GM12873 (cell line): Measurements from ENCODE around the gene PSMA4.

ENCODE experiments used
- TF ChIP-seq, protein P1 (sequence below): IDR thresholded peaks from 2 replicates; pipeline ENCODE4 v1.5.1; 2012; ENCODE audit warnings: low read depth, mild to moderate bottlenecking, moderate library complexity, low read length, control low read depth; ENCODE audit not compliant: insufficient read depth; ENCODE audit errors: missing control alignments

PSMA4 gene

DNA sequence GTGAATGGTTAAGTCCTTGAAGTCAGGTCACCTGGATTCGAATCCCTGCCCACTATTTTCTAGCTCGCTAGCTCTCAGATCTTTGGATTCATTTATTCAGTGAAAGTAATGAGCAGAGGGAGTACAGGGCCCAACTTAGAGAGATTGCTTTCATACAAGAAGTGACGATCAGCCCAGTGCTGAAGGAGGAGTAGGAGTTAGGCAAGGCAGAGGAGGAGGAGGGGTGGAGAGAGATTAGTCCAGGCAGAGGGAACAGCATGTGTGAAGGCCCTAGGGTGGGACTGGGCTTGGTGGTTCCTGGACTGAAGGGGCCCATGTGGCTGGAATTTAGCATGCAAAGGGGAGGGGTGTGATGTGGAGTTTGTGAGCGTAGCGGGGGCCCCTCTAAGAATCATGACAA, 21.2 kb downstream of the PSMA4 start:
- TF ChIP-seq, protein P1, sequence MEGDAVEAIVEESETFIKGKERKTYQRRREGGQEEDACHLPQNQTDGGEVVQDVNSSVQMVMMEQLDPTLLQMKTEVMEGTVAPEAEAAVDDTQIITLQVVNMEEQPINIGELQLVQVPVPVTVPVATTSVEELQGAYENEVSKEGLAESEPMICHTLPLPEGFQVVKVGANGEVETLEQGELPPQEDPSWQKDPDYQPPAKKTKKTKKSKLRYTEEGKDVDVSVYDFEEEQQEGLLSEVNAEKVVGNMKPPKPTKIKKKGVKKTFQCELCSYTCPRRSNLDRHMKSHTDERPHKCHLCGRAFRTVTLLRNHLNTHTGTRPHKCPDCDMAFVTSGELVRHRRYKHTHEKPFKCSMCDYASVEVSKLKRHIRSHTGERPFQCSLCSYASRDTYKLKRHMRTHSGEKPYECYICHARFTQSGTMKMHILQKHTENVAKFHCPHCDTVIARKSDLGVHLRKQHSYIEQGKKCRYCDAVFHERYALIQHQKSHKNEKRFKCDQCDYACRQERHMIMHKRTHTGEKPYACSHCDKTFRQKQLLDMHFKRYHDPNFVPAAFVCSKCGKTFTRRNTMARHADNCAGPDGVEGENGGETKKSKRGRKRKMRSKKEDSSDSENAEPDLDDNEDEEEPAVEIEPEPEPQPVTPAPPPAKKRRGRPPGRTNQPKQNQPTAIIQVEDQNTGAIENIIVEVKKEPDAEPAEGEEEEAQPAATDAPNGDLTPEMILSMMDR = no peak

DNA sequence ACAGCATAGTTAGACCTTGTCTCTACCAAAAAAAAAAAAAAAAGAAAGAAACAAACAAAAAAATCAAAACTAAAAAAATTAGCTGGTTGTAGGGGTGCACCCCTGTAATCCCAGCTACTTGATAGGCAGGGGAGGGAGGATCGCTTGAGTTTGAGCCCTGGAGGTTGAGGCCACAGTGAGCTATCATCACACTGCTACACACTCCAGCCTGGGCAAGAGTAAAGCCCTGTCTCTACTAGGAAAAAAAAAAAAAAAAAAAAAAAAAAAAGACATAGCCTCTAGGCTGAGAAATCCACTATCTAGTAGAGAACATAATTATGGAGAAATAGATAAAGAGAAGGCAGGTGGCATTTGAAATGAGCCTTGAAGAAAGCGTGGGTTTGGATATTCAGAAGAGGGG, 22.8 kb downstream of the PSMA4 start:
- TF ChIP-seq, protein P1 = no peak

DNA sequence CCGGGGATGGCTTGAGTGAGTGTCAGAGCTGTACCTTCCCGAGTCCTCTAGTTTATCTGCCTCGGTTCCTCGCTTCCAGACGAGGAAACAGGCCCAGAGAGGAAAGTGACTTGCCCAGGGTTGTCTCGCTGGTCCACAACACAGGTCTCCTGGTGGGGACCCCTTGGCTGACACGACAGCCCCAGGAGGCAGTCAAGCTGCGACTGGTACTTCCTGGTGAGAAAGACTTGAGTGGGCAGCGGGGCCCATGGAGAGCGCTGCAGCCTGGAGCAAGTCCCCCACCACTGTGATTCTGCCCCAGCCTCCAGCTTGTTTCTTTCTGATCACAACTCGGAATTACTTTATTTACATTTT, 24.5 kb downstream of the PSMA4 start:
- TF ChIP-seq, protein P1 = no peak

DNA sequence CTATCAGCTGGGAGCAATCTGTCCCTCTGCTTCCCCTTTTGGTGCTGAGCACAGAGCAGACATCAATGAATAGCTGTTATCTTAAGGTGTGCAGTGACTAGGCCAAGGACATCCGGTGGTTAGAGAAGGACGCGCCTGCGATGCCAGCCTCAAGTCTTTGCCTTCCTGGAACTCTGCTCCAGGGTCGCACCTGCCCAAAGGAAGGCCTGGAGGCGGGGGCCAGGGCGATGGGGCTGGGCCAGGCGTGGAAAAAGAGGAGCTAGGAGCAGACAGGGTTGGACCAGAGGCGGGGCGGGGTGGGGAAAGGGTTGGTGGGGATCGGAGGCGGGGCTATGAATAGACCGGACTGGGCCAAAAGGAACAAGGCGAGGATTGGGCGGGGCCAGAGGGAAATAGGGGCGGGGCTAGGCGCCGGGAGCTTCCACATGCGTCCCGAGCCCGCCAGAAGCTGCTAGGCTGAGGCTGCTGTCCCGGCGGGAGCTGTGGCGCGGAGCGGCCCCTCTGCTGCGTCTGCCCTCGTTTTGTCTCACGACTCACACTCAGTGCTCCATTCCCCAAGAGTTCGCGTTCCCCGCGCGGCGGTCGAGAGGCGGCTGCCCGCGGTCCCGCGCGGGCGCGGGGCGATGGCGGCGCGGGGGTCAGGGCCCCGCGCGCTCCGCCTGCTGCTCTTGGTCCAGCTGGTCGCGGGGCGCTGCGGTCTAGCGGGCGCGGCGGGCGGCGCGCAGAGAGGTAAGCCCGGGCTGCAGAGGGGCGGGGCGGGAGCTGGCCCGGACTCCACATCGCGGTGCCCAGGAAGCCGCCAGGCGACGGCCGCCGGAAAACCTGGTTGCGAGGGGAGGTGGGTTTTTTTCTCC, 25.1 kb downstream of the PSMA4 start, which contains the start of gene CHRNA5:
TSS of gene CHRNA5 (plus strand) at position 424 of the 854 bp plus-strand sequence. CDS start at position 624, 200 bp downstream.
- TF ChIP-seq, protein P1 = no peak

DNA sequence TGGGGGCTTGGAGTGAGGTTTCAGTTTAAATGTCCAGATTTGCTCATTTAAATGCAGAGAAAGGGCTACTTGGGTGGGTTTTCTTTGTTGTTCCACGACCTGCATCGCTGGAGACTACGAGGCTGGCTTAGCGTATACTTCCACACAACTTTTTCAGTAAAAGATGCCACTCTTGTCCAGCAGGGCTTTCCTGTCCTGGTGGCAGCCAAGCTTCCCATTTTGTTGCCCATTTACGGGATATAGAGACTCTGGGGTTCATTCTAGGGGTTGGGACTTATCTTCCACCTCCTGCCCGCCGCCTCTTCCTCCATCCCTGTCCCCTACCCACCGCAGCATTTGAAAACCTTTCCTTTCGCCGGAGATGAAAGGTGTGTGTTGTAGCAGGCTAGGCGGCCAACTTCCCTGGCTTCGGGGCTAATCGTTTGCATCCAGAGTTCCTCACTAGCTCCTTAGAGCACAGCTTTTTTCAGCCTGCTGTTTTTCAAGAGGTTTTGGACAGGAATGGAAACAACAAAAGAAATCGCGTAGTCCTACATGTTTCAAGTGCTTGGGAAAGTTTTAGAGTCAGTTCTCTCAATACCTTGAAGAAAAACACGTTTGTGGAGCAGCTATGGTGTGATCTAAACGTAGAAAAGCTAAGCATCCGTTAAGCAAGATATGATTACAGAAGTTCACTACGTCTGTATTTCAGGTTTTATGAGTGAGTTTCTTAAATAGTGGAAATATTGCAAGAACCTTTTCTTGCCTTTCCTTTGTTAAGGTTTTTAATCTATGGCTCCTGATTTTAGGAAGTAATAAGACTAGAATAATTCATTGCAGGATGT, 25.9 kb downstream of the PSMA4 start:
- TF ChIP-seq, protein P1 = no peak

DNA sequence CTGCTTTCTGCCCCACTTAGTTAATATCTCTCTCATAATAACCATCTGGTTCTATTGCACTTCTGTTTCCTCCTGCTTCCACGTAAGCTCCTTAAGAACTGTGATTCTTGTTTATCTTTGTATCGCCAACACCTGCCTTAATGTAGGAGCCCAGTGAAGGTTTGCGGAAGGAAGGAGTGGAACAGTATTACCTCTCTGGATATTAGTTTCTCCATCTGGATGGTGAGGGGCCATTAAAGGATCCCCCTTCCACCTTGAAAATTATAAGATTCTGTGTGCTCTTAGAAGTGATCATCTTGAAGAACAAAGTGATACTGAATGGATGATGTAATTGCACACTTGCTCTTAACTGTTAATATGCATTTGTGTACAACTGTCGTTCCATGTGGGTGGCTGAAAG, 27.3 kb downstream of the PSMA4 start:
- TF ChIP-seq, protein P1 = no peak

DNA sequence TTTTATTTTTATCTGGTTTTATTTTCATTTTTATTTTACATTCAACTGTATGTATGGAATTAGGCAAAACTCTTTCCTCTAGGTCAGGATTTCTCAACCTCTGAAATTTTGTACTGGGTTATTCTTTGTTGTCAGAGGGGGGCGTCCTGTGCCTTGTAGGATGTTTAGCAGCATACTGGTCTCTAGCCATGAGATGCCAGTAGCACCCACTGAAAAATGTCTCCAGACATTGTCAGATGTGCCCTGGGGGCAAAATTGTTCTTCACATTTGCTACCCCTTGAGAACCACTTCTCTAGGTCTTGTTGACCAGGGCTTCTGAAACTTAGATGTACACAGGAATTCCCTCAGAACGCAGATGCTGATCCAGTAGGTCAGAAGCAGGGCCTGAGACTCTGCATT, 30.5 kb downstream of the PSMA4 start:
- TF ChIP-seq, protein P1 = no peak
